Retinal pigment epithelial cell (primary cell): ENCODE measurements around the gene MERTK.

Source experiments
- DNase-seq: peaks from one replicate; pipeline ENCODE4 v3.0.0-alpha.2; 2010; ENCODE audit warnings: low read depth
- H3K4me3 ChIP-seq: 2 replicates; pipeline ENCODE4 v1.5.1; 2011; ENCODE audit warnings: mild to moderate bottlenecking, low read length, control low read depth, moderate library complexity
- CTCF ChIP-seq: conservative IDR thresholded peaks from 2 replicates; pipeline ENCODE4 v1.5.1; 2011; ENCODE audit warnings: low read depth, low read length, control low read depth, inconsistent platforms

Gene MERTK

GRCh38 chr2:111983478-111984212, 85.2 kb downstream of the MERTK start:
- no peak overlapping the region for H3K4me3 ChIP-seq
- no peak for DNase-seq
- no peak for TF ChIP-seq CTCF

GRCh38 chr2:111984213-111984604, 85.8 kb downstream of the MERTK start:
- DNase-seq = no peak
- no peak for TF ChIP-seq CTCF
- H3K4me3 ChIP-seq = no peak overlapping the region

- no peak overlapping the region for H3K4me3 ChIP-seq
- DNase-seq = no peak
- TF ChIP-seq CTCF = no peak
Measured at GRCh38 chr2:111985514-111985913, 87.1 kb downstream of the MERTK start.

GRCh38 chr2:111986116-111986900, 87.9 kb downstream of the MERTK start:
- H3K4me3 ChIP-seq = no peak overlapping the region
- no peak for TF ChIP-seq CTCF
- no peak for DNase-seq

- TF ChIP-seq CTCF = no peak
- no peak for DNase-seq
- no peak overlapping the region for H3K4me3 ChIP-seq
Measured at GRCh38 chr2:111990375-111990774, 92.0 kb downstream of the MERTK start.

- TF ChIP-seq CTCF = no peak
- no peak for DNase-seq
- no peak overlapping the region for H3K4me3 ChIP-seq
Measured at GRCh38 chr2:111990856-111991255, 92.4 kb downstream of the MERTK start.

GRCh38 chr2:111994042-111994441, 95.6 kb downstream of the MERTK start:
- no peak overlapping the region for H3K4me3 ChIP-seq
- TF ChIP-seq CTCF = no peak
- no peak for DNase-seq
